ENCODE results near the gene MAP3K6.

MAP3K6 gene

DNA sequence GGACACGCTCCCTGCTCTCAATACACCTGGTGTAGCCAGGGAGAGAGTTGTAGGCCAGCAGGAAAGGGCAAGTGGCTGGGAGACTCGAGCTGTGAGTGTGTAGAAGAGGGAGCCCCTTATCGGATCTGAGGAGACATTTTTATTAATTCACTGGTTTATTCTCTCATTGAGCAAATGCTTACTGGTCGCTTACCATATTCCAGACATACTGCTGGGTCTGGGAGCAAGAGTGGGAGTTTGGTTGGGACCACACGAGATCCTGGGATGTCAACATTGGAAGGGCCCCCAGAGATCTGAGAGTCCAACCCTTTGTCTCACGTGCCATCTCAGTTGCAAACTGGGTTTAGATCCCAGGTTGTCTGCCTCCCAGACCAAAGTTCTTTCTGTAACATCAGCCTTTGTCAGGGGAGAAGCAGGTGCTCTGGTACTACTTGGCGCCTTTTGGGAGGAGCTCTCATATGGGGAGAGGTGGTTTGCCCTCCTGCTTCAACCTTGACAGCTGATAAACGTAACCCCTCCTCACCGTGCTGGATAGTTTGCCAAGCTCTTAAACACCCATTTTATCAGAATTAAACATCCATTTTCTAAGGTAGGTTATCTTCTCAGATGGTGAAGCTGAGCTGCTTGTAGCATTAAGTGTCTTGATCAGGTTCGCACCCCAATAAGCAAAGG, 44.1 kb downstream of the MAP3K6 start:
- peak overlapping the region; percentile 91 for H3K27ac ChIP-seq (ENCODE audit: insufficient read depth, low read length, poor library complexity, severe bottlenecking)
- peaks cover 17% of the 10 kb centered on the region for H3K4me1 ChIP-seq (ENCODE audit: control insufficient read depth, insufficient read depth, low read length, poor library complexity, severe bottlenecking)
- H3K4me3 ChIP-seq (ENCODE audit: insufficient read depth, low read depth, low read length, poor library complexity, severe bottlenecking) = peak overlapping the region; percentile 93
- H3K9me3 ChIP-seq (ENCODE audit: control insufficient read depth, low read length) = no peaks in the 10 kb centered on the region
- H3K36me3 ChIP-seq (ENCODE audit: control insufficient read depth, insufficient read depth, low read length) = peaks cover 16% of the 10 kb centered on the region
- H3K27me3 ChIP-seq (replicated peaks; ENCODE audit: control insufficient read depth, insufficient read depth, low read length, poor library complexity, severe bottlenecking) = peaks cover 8% of the 10 kb centered on the region
- no peak for DNase-seq

DNA sequence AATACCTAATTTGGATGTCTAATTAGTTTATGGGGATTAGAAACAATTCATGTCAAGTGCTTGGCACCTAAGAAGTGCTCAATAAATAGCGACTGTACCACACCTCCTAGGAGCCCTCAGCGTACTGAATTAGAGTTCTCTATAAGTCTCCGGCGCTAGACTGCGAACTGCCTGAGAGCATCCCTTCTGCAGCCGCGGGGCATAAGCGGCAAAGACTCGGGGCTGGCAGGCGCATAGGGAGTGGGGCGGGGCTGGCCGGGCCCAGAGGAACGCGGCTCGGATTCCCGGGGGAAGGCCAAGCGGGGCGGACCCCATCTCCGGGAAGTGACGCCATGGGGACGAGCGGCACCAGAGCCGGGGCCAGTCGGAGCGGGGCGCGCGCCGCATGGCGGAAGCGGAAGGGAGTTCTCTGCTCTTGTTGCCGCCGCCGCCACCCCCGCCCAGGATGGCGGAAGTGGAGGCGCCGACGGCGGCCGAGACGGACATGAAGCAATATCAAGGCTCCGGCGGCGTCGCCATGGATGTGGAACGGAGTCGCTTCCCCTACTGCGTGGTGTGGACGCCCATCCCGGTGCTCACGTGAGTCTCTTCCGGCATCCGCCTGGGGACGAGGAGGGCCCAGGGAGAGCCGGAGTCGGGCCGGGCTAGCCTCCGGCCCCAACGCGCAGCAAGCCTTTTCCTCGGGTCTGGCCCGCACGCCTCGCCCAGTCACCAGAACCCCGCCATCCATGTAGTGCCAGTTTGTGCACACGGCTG, 44.8 kb downstream of the MAP3K6 start, which contains the start of gene TMEM222:
Gene TMEM222, plus strand, starts transcription at position 351 of the 756 bp plus-strand sequence. Its CDS starts 35 bp downstream, at position 386.
- H3K36me3 ChIP-seq (ENCODE audit: control insufficient read depth, insufficient read depth, low read length) = peaks cover 16% of the 10 kb centered on the region
- peaks cover 17% of the 10 kb centered on the region for H3K4me1 ChIP-seq (ENCODE audit: control insufficient read depth, insufficient read depth, low read length, poor library complexity, severe bottlenecking)
- peak; percentile 94 to 96 (median 94) for DNase-seq
- no peaks in the 10 kb centered on the region for H3K9me3 ChIP-seq (ENCODE audit: control insufficient read depth, low read length)
- H3K4me3 ChIP-seq (ENCODE audit: insufficient read depth, low read depth, low read length, poor library complexity, severe bottlenecking) = peak within 1 kb of the TSS; percentile 93
- peaks cover 8% of the 10 kb centered on the region for H3K27me3 ChIP-seq (replicated peaks; ENCODE audit: control insufficient read depth, insufficient read depth, low read length, poor library complexity, severe bottlenecking)
- H3K27ac ChIP-seq (ENCODE audit: insufficient read depth, low read length, poor library complexity, severe bottlenecking) = peak within 1 kb of the TSS; percentile 91

GRCh38 chr1:27318596-27318995, 48.2 kb downstream of the MAP3K6 start:
- Histone ChIP-seq H3K27ac (ENCODE audit: insufficient read depth, low read length, poor library complexity, severe bottlenecking) (no peak overlapping the region), H3K9me3 (ENCODE audit: control insufficient read depth, low read length) (no peaks in the 10 kb centered on the region), H3K27me3 (replicated peaks; ENCODE audit: control insufficient read depth, insufficient read depth, low read length, poor library complexity, severe bottlenecking) (peaks cover 8% of the 10 kb centered on the region), H3K4me3 (ENCODE audit: insufficient read depth, low read depth, low read length, poor library complexity, severe bottlenecking) (no peak overlapping the region), H3K4me1 (ENCODE audit: control insufficient read depth, insufficient read depth, low read length, poor library complexity, severe bottlenecking) (peaks cover 12% of the 10 kb centered on the region), H3K36me3 (ENCODE audit: control insufficient read depth, insufficient read depth, low read length) (no peaks in the 10 kb centered on the region)
- DNase-seq = no peak

DNA sequence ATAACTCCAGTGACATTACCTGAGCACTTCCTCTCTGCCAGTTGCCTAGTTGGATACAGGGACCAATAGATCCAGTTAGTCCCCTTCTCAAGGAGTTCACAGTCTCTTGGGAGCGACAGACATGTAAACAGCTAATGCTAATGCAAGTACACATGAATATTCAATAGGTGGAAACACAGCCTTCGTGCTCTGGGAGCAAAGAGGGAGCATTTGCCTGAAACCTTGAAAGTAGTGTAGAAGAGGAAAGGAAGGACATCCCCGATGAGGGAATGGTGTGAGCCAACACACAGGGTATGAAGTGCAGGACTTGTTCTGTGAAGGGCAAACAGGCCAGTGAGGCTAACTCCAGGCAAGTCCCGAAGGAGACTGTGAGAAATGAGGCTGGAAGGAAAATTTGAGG, 48.6 kb downstream of the MAP3K6 start:
- no peak overlapping the region for H3K4me3 ChIP-seq (ENCODE audit: insufficient read depth, low read depth, low read length, poor library complexity, severe bottlenecking)
- peaks cover 8% of the 10 kb centered on the region for H3K4me1 ChIP-seq (ENCODE audit: control insufficient read depth, insufficient read depth, low read length, poor library complexity, severe bottlenecking)
- no peaks in the 10 kb centered on the region for H3K9me3 ChIP-seq (ENCODE audit: control insufficient read depth, low read length)
- peaks cover 8% of the 10 kb centered on the region for H3K27me3 ChIP-seq (replicated peaks; ENCODE audit: control insufficient read depth, insufficient read depth, low read length, poor library complexity, severe bottlenecking)
- no peaks in the 10 kb centered on the region for H3K36me3 ChIP-seq (ENCODE audit: control insufficient read depth, insufficient read depth, low read length)
- no peak overlapping the region for H3K27ac ChIP-seq (ENCODE audit: insufficient read depth, low read length, poor library complexity, severe bottlenecking)
- no peak for DNase-seq

DNA sequence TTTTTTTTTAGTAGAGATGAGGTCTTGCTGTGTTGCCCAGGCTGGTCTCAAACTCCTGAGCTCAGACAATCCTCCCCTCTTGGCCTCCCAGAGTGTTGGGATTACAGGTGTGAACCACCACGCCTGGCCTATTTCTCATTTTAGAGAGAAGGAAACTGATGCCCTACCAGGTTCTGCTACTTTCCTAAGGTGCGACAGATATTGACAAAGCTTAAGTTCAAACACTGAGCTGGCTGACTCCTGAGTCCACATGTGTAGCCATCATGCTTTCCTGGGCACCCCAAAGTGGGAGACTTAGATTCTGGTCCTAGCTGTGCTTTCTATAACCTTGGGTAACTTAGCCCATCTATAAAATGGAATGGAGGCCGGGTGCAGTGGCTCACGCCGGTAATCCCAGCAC, 49.9 kb downstream of the MAP3K6 start:
- DNase-seq = no peak

GRCh38 chr1:27314737-27315136, 52.0 kb downstream of the MAP3K6 start:
- peaks cover 6% of the 10 kb centered on the region for H3K27me3 ChIP-seq (replicated peaks; ENCODE audit: control insufficient read depth, insufficient read depth, low read length, poor library complexity, severe bottlenecking)
- no peak overlapping the region for H3K4me3 ChIP-seq (ENCODE audit: insufficient read depth, low read depth, low read length, poor library complexity, severe bottlenecking)
- H3K36me3 ChIP-seq (ENCODE audit: control insufficient read depth, insufficient read depth, low read length) = no peaks in the 10 kb centered on the region
- no peak for DNase-seq
- H3K4me1 ChIP-seq (ENCODE audit: control insufficient read depth, insufficient read depth, low read length, poor library complexity, severe bottlenecking) = no peaks in the 10 kb centered on the region
- H3K27ac ChIP-seq (ENCODE audit: insufficient read depth, low read length, poor library complexity, severe bottlenecking) = no peak overlapping the region
- no peaks in the 10 kb centered on the region for H3K9me3 ChIP-seq (ENCODE audit: control insufficient read depth, low read length)

More for the DNA sequence above, 49.9 kb downstream of the MAP3K6 start:
- Histone ChIP-seq H3K36me3 (ENCODE audit: control insufficient read depth, insufficient read depth, low read length) (no peaks in the 10 kb centered on the region), H3K4me1 (ENCODE audit: control insufficient read depth, insufficient read depth, low read length, poor library complexity, severe bottlenecking) (no peaks in the 10 kb centered on the region), H3K9me3 (ENCODE audit: control insufficient read depth, low read length) (no peaks in the 10 kb centered on the region), H3K4me3 (ENCODE audit: insufficient read depth, low read depth, low read length, poor library complexity, severe bottlenecking) (no peak overlapping the region), H3K27me3 (replicated peaks; ENCODE audit: control insufficient read depth, insufficient read depth, low read length, poor library complexity, severe bottlenecking) (peaks cover 8% of the 10 kb centered on the region), H3K27ac (ENCODE audit: insufficient read depth, low read length, poor library complexity, severe bottlenecking) (no peak overlapping the region)

GRCh38 chr1:27314169-27314568, 52.6 kb downstream of the MAP3K6 start:
- Histone ChIP-seq H3K4me3 (ENCODE audit: insufficient read depth, low read depth, low read length, poor library complexity, severe bottlenecking) (no peak overlapping the region), H3K27ac (ENCODE audit: insufficient read depth, low read length, poor library complexity, severe bottlenecking) (no peak overlapping the region), H3K36me3 (ENCODE audit: control insufficient read depth, insufficient read depth, low read length) (no peaks in the 10 kb centered on the region), H3K9me3 (ENCODE audit: control insufficient read depth, low read length) (no peaks in the 10 kb centered on the region), H3K4me1 (ENCODE audit: control insufficient read depth, insufficient read depth, low read length, poor library complexity, severe bottlenecking) (no peaks in the 10 kb centered on the region), H3K27me3 (replicated peaks; ENCODE audit: control insufficient read depth, insufficient read depth, low read length, poor library complexity, severe bottlenecking) (peaks cover under 1% of the 10 kb centered on the region)
- no peak for DNase-seq

GRCh38 chr1:27307874-27308598, 58.7 kb downstream of the MAP3K6 start:
- peaks cover 29% of the 10 kb centered on the region for H3K36me3 ChIP-seq (ENCODE audit: control insufficient read depth, insufficient read depth, low read length)
- DNase-seq = no peak
- H3K4me1 ChIP-seq (ENCODE audit: control insufficient read depth, insufficient read depth, low read length, poor library complexity, severe bottlenecking) = no peaks in the 10 kb centered on the region
- H3K4me3 ChIP-seq (ENCODE audit: insufficient read depth, low read depth, low read length, poor library complexity, severe bottlenecking) = no peak overlapping the region
- H3K27me3 ChIP-seq (replicated peaks; ENCODE audit: control insufficient read depth, insufficient read depth, low read length, poor library complexity, severe bottlenecking) = no peaks in the 10 kb centered on the region
- H3K27ac ChIP-seq (ENCODE audit: insufficient read depth, low read length, poor library complexity, severe bottlenecking) = no peak overlapping the region
- no peaks in the 10 kb centered on the region for H3K9me3 ChIP-seq (ENCODE audit: control insufficient read depth, low read length)

GRCh38 chr1:27306892-27307761, 59.6 kb downstream of the MAP3K6 start:
- Histone ChIP-seq H3K9me3 (ENCODE audit: control insufficient read depth, low read length) (no peaks in the 10 kb centered on the region), H3K27me3 (replicated peaks; ENCODE audit: control insufficient read depth, insufficient read depth, low read length, poor library complexity, severe bottlenecking) (no peaks in the 10 kb centered on the region), H3K4me1 (ENCODE audit: control insufficient read depth, insufficient read depth, low read length, poor library complexity, severe bottlenecking) (no peaks in the 10 kb centered on the region), H3K4me3 (ENCODE audit: insufficient read depth, low read depth, low read length, poor library complexity, severe bottlenecking) (no peak overlapping the region), H3K36me3 (ENCODE audit: control insufficient read depth, insufficient read depth, low read length) (peaks cover 29% of the 10 kb centered on the region), H3K27ac (ENCODE audit: insufficient read depth, low read length, poor library complexity, severe bottlenecking) (no peak overlapping the region)
- no peak for DNase-seq

Measured in effector memory CD4-positive, alpha-beta T cell (primary cell).